ENCODE measurements around the gene OCEL1.

OCEL1 gene

GRCh38 chr19:17200408-17201079 lies 25.5 kb upstream of the OCEL1 start:
- H3K4me3 ChIP-seq (ENCODE audit: low read depth, low read length), result no peak overlapping the region
- TF ChIP-seq CTCF (IDR thresholded peaks at IDR 0.05; ENCODE audit: low read depth, low read length), result no peak
- in situ Hi-C loops (cut with HindIII; ENCODE audit: low sequenced_read_pairs), result no loop called here

DNA sequence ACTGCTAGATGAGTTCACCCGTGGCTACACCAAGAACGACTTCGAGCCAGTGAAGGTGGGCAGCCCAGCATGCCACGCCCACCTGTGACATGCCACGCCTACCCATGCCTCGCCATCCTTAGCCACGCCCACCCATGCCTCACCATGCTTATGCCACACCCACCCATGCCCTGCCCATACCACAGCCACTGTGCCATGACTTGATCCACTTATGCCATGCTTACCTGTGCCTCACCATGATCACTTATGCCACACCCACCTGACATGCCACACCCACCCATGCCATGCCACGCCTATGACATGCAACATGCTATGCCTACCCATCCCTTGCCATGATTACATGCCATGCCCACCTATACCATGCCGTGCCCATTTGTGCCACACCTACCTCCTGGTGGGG lies 23.8 kb upstream of the OCEL1 start:
- no peak overlapping the region for H3K4me3 ChIP-seq (ENCODE audit: low read depth, low read length)
- DNase-seq (ENCODE audit: low read depth, low spot score), result no peak
- TF ChIP-seq CTCF (IDR thresholded peaks at IDR 0.05; ENCODE audit: low read depth, low read length), result no peak
- in situ Hi-C loops (cut with HindIII; ENCODE audit: low sequenced_read_pairs), result no loop called here

More at GRCh38 chr19:17200408-17201079, 25.5 kb upstream of the OCEL1 start:
- no peak for DNase-seq (ENCODE audit: low read depth, low spot score)

DNA sequence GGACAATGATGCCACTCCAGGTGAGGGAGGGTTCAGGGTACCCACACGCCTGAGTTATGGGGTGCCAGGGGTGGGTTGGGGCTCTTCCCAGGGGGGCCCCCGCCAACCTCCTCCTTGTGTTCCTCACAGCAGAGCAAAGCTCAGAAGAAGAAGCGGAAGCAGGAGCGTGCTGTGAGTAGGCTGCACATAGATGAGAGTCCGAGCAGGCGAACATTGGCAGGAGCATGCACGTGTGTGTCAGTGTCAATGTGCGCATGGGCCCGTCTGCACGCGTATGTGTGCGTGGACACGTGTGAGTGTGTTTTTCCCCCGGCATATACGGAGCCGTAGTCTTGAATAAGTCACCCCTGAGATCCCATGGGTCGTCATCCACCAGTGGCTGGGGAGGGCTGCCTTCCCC lies 23.3 kb upstream of the OCEL1 start:
- no peak for TF ChIP-seq CTCF (IDR thresholded peaks at IDR 0.05; ENCODE audit: low read depth, low read length)
- no peak for DNase-seq (ENCODE audit: low read depth, low spot score)
- no peak overlapping the region for H3K4me3 ChIP-seq (ENCODE audit: low read depth, low read length)
- in situ Hi-C loops (cut with HindIII; ENCODE audit: low sequenced_read_pairs), result no loop called here

DNA sequence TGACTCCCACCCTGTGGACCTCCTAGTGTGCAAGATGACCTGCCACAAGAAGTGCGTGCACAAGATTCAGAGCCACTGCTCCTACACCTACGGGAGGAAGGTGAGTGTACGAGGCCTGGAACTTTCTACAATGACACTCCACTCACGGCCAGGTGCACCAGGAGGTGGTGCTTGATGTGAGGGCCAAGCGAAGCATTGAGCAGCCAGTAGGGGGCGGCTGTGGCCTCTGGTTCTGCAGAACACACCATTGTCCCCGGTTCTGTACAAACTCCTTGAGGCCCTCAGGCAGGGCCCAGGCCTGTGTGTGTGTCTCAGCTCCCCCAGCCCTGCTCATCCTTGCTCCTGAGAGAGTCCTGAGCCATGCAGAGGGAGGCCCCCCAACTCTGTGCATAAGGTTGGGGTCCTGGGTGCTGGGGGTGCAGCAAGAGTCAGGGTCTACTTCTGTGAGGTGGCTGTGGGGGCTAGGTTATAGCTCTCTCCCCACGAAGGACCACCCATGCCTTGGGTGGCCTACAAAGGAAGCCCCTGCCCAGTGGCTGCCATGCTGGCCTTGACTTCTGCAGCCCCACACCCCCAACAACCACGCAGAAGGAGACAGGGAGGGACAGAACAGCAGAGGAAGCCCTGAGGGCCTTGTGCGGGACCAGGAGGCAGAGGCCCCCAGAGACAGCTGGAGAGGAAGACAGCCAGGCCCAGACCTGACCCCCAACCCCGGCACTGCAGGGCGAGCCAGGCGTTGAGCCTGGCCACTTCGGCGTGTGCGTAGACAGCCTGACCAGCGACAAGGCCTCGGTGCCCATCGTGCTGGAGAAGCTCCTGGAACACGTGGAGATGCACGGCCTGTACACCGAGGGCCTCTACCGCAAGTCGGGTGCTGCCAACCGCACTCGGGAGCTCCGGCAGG lies 20.5 kb upstream of the OCEL1 start:
- DNase-seq (ENCODE audit: low read depth, low spot score), result peak; percentile 49
- no peak overlapping the region for H3K4me3 ChIP-seq (ENCODE audit: low read depth, low read length)
- in situ Hi-C loops (cut with HindIII; ENCODE audit: low sequenced_read_pairs), result no loop called here
- TF ChIP-seq CTCF (IDR thresholded peaks at IDR 0.05; ENCODE audit: low read depth, low read length), result peak; percentile 81

GRCh38 chr19:17206736-17207581 lies 19.1 kb upstream of the OCEL1 start:
- in situ Hi-C loops (cut with HindIII; ENCODE audit: low sequenced_read_pairs), result no loop called here
- no peak for DNase-seq (ENCODE audit: low read depth, low spot score)
- no peak overlapping the region for H3K4me3 ChIP-seq (ENCODE audit: low read depth, low read length)
- TF ChIP-seq CTCF (IDR thresholded peaks at IDR 0.05; ENCODE audit: low read depth, low read length), result no peak

Measured in astrocyte of the spinal cord (primary cell).